ENCODE measurements around the gene CARNS1. TPM values are rescaled to one million over a fixed set of nuclear protein-coding genes. Genes with fewer than 3 reads are reported as not detected.

CARNS1 gene
- total and polyA plus RNA-seq, 10 of the 15 experiments (the other 5 are each of a cell fraction or from before 2014, with no cell fraction given) = 0.02 to 0.14 (median 0.10) TPM; not detected in 3

DNA sequence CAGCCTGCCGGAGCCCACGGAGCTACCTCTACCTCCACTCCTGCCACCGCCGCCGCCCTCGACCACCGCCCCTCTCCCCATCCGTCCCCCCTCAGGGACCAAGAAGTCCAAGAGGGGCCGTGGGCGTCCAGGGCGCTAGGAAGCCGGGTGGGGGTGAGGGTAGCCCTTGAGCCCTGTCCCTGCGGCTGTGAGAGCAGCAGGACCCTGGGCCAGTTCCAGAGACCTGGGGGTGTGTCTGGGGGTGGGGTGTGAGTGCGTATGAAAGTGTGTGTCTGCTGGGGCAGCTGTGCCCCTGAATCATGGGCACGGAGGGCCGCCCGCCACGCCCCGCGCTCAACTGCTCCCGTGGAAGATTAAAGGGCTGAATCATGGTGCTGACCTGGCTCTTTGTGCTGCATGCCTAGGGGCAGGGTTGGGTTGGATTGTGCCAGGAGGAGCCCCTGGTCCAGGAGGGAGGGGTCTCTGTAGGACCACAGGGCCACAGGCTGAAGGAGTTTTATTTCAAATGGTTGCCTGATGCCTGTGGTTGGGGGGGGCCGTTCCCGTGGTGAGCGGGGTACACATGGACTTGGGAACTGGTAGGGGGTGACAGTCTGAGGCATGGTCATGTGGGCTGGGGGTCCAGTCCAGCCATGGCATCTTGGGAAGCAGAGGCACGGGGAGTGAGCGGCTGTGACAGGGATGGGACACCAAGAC, 19.7 kb downstream of the CARNS1 start (continued):
- TF ChIP-seq, protein P1, sequence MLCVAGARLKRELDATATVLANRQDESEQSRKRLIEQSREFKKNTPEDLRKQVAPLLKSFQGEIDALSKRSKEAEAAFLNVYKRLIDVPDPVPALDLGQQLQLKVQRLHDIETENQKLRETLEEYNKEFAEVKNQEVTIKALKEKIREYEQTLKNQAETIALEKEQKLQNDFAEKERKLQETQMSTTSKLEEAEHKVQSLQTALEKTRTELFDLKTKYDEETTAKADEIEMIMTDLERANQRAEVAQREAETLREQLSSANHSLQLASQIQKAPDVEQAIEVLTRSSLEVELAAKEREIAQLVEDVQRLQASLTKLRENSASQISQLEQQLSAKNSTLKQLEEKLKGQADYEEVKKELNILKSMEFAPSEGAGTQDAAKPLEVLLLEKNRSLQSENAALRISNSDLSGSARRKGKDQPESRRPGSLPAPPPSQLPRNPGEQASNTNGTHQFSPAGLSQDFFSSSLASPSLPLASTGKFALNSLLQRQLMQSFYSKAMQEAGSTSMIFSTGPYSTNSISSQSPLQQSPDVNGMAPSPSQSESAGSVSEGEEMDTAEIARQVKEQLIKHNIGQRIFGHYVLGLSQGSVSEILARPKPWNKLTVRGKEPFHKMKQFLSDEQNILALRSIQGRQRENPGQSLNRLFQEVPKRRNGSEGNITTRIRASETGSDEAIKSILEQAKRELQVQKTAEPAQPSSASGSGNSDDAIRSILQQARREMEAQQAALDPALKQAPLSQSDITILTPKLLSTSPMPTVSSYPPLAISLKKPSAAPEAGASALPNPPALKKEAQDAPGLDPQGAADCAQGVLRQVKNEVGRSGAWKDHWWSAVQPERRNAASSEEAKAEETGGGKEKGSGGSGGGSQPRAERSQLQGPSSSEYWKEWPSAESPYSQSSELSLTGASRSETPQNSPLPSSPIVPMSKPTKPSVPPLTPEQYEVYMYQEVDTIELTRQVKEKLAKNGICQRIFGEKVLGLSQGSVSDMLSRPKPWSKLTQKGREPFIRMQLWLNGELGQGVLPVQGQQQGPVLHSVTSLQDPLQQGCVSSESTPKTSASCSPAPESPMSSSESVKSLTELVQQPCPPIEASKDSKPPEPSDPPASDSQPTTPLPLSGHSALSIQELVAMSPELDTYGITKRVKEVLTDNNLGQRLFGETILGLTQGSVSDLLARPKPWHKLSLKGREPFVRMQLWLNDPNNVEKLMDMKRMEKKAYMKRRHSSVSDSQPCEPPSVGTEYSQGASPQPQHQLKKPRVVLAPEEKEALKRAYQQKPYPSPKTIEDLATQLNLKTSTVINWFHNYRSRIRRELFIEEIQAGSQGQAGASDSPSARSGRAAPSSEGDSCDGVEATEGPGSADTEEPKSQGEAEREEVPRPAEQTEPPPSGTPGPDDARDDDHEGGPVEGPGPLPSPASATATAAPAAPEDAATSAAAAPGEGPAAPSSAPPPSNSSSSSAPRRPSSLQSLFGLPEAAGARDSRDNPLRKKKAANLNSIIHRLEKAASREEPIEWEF (IDR thresholded peaks at IDR 0.05; ENCODE audit: insufficient replicate concordance, low read depth, low read length) = no peak
- no peak for TF ChIP-seq MYC (IDR thresholded peaks at IDR 0.05; ENCODE audit: insufficient read depth, insufficient read length, insufficient replicate concordance, low read length, severe bottlenecking)
- TF ChIP-seq, protein P2, sequence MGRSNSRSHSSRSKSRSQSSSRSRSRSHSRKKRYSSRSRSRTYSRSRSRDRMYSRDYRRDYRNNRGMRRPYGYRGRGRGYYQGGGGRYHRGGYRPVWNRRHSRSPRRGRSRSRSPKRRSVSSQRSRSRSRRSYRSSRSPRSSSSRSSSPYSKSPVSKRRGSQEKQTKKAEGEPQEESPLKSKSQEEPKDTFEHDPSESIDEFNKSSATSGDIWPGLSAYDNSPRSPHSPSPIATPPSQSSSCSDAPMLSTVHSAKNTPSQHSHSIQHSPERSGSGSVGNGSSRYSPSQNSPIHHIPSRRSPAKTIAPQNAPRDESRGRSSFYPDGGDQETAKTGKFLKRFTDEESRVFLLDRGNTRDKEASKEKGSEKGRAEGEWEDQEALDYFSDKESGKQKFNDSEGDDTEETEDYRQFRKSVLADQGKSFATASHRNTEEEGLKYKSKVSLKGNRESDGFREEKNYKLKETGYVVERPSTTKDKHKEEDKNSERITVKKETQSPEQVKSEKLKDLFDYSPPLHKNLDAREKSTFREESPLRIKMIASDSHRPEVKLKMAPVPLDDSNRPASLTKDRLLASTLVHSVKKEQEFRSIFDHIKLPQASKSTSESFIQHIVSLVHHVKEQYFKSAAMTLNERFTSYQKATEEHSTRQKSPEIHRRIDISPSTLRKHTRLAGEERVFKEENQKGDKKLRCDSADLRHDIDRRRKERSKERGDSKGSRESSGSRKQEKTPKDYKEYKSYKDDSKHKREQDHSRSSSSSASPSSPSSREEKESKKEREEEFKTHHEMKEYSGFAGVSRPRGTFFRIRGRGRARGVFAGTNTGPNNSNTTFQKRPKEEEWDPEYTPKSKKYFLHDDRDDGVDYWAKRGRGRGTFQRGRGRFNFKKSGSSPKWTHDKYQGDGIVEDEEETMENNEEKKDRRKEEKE (IDR thresholded peaks at IDR 0.05) = no peak
- no peak for TF ChIP-seq SIX5 (IDR thresholded peaks at IDR 0.05; ENCODE audit: low read depth, low read length, severe bottlenecking)
- no peak for TF ChIP-seq ZZZ3 (IDR thresholded peaks at IDR 0.05; ENCODE audit: control insufficient read depth, insufficient read length, low read depth)
- TF ChIP-seq ESRRA (IDR thresholded peaks at IDR 0.05; ENCODE audit: low read length) = no peak
- no peak for TF ChIP-seq SMARCA5 (IDR thresholded peaks at IDR 0.05)
- no peak for TF ChIP-seq NFIC (IDR thresholded peaks at IDR 0.05; ENCODE audit: low read depth, low read length)
- TF ChIP-seq, protein P3, sequence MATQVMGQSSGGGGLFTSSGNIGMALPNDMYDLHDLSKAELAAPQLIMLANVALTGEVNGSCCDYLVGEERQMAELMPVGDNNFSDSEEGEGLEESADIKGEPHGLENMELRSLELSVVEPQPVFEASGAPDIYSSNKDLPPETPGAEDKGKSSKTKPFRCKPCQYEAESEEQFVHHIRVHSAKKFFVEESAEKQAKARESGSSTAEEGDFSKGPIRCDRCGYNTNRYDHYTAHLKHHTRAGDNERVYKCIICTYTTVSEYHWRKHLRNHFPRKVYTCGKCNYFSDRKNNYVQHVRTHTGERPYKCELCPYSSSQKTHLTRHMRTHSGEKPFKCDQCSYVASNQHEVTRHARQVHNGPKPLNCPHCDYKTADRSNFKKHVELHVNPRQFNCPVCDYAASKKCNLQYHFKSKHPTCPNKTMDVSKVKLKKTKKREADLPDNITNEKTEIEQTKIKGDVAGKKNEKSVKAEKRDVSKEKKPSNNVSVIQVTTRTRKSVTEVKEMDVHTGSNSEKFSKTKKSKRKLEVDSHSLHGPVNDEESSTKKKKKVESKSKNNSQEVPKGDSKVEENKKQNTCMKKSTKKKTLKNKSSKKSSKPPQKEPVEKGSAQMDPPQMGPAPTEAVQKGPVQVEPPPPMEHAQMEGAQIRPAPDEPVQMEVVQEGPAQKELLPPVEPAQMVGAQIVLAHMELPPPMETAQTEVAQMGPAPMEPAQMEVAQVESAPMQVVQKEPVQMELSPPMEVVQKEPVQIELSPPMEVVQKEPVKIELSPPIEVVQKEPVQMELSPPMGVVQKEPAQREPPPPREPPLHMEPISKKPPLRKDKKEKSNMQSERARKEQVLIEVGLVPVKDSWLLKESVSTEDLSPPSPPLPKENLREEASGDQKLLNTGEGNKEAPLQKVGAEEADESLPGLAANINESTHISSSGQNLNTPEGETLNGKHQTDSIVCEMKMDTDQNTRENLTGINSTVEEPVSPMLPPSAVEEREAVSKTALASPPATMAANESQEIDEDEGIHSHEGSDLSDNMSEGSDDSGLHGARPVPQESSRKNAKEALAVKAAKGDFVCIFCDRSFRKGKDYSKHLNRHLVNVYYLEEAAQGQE (IDR thresholded peaks at IDR 0.05; ENCODE audit: low read depth, low read length) = no peak
- no peak for TF ChIP-seq SRF (IDR thresholded peaks at IDR 0.05; ENCODE audit: low read depth in 2 of 2, low read length in 2 of 2)
